Gastrocnemius medialis (tissue), 4 donors: ENCODE measurements around the gene DPF1. TPM values are rescaled to one million over a fixed set of nuclear protein-coding genes. Genes with fewer than 3 reads are reported as not detected.

Source experiments
- ATAC-seq, 2 donors: fragments of 150-250 bp; one replicate each; pipeline ENCODE4 v1.9.1; 2016
- DNase-seq, 2 donors: peaks; one replicate each; pipeline ENCODE4 v3.0.0-alpha.2; 2019
- H3K27ac ChIP-seq, 4 donors: fragments of 200-600 bp; sonication (generic); 1 replicate in 1 of 4; 2 replicates in 3 of 4; pipeline ENCODE4 v1.5.1; 2016 to 2018; ENCODE audit warnings: mild to moderate bottlenecking in 2 of 4, moderate library complexity in 1 of 4
- H3K27me3 ChIP-seq, 3 donors: fragments of 200-600 bp; sonication (generic) in 2 of 3; 1 replicate in 1 of 3; 2 replicates in 2 of 3; pipeline versions ENCODE4 v1.5.1 to v1.6.0; 2016 to 2019; ENCODE audit warnings: mild to moderate bottlenecking in 1 of 3, moderate library complexity in 1 of 3
- H3K36me3 ChIP-seq, 2 donors: fragments of 200-600 bp; sonication (generic) in 1 of 2; one replicate each; pipeline ENCODE4 v1.5.1; 2017 to 2018
- H3K4me1 ChIP-seq, 2 donors: fragments of 200-600 bp; sonication (generic) in 1 of 2; one replicate each; pipeline ENCODE4 v1.5.1; 2016 to 2017; ENCODE audit warnings: mild to moderate bottlenecking in 2 of 2
- H3K4me3 ChIP-seq, 4 donors: fragments of 200-600 bp; sonication (generic) in 3 of 4; 1 replicate in 1 of 4; 2 replicates in 3 of 4; pipeline ENCODE4 v1.5.1; 2016 to 2019; ENCODE audit warnings: mild to moderate bottlenecking in 2 of 4
- H3K9me3 ChIP-seq, 3 donors: fragments of 200-600 bp; sonication (generic) in 2 of 3; 1 replicate in 1 of 3; 2 replicates in 2 of 3; pipeline ENCODE4 v1.5.1; 2016 to 2019
- POLR2A ChIP-seq, 2 donors: fragments of 450-650 bp; IDR thresholded peaks; one replicate each; pipeline ENCODE4 v1.6.1; 2017; ENCODE audit warnings: antibody characterized with exemption in 2 of 2, mild to moderate bottlenecking in 2 of 2, moderate library complexity in 2 of 2
- in situ Hi-C, 4 donors: fragments of 200-750 bp; cut with MboI; loops; one replicate each; pipeline versions ENCODE4 v1.15.0 to v1.8.0; 2017; ENCODE audit warnings: low sequenced_read_pairs in 4 of 4
- intact Hi-C: fragments of 100-400 bp; cut with DNase I; formaldehyde crosslinking; loops from one replicate; pipeline ENCODE4 v1.15.1; 2023; ENCODE audit warnings: low total_unique reads
- total RNA-seq, 4 donors: library from RNA; depleted of rRNA; stranded (reverse); fragments of >200 nt; gene quantifications; one replicate each; pipeline versions ENCODE4 v1.1.0 to v1.2.3, GENCODE V29; 2016
- TF ChIP-seq, protein P1 (sequence below), 5 experiments: fragments of 450-650 bp in 3 of 5; fragments of 200-600 bp in 2 of 5; sonication (generic) in 2 of 5; IDR thresholded peaks in 4 of 5; conservative IDR thresholded peaks in 1 of 5; 1 replicate in 4 of 5; 2 replicates in 1 of 5; pipeline ENCODE4 v1.5.1; 2016 to 2019; ENCODE audit warnings: antibody characterized with exemption in 5 of 5, mild to moderate bottlenecking in 3 of 5, moderate library complexity in 3 of 5

DPF1 gene
- total RNA-seq, 4 donors from 2014 or later: not detected

- TF ChIP-seq POLR2A (IDR thresholded peaks at IDR 0.05): no peak
- TF ChIP-seq, protein P1, sequence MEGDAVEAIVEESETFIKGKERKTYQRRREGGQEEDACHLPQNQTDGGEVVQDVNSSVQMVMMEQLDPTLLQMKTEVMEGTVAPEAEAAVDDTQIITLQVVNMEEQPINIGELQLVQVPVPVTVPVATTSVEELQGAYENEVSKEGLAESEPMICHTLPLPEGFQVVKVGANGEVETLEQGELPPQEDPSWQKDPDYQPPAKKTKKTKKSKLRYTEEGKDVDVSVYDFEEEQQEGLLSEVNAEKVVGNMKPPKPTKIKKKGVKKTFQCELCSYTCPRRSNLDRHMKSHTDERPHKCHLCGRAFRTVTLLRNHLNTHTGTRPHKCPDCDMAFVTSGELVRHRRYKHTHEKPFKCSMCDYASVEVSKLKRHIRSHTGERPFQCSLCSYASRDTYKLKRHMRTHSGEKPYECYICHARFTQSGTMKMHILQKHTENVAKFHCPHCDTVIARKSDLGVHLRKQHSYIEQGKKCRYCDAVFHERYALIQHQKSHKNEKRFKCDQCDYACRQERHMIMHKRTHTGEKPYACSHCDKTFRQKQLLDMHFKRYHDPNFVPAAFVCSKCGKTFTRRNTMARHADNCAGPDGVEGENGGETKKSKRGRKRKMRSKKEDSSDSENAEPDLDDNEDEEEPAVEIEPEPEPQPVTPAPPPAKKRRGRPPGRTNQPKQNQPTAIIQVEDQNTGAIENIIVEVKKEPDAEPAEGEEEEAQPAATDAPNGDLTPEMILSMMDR (IDR thresholded peaks at IDR 0.05 in 4 of 5, conservative IDR thresholded peaks at IDR 0.05 in 1 of 5): no peak
- Histone ChIP-seq H3K9me3 (no peaks in the 10 kb centered on the region), H3K27me3 (no peaks in the 10 kb centered on the region), H3K36me3 (peaks cover 0 to 59% of the 10 kb centered on the region in 2 donors), H3K27ac (no peak overlapping the region), H3K4me1 (no peaks in the 10 kb centered on the region), H3K4me3 (no peak overlapping the region)
- intact Hi-C loops (no loop called here), in situ Hi-C loops (no loop called here)
- DNase-seq (no peak), ATAC-seq (no peak)
Measured at GRCh38 chr19:38203197-38203596, 20.8 kb downstream of the DPF1 start.

- DNase-seq (no peak), ATAC-seq (no peak)
- H3K36me3 ChIP-seq: peaks cover 0 to 59% of the 10 kb centered on the region in 2 donors
- no peaks in the 10 kb centered on the region for H3K9me3 ChIP-seq
- H3K4me1 ChIP-seq: no peaks in the 10 kb centered on the region
- no peak for TF ChIP-seq POLR2A (IDR thresholded peaks at IDR 0.05)
- TF ChIP-seq, protein P1 (IDR thresholded peaks at IDR 0.05 in 4 of 5, conservative IDR thresholded peaks at IDR 0.05 in 1 of 5): no peak
- intact Hi-C loops (no loop called here), in situ Hi-C loops (no loop called here)
- no peak overlapping the region for H3K4me3 ChIP-seq
- no peaks in the 10 kb centered on the region for H3K27me3 ChIP-seq
- H3K27ac ChIP-seq: no peak overlapping the region
Measured at GRCh38 chr19:38202504-38202903, 21.5 kb downstream of the DPF1 start.

GRCh38 chr19:38201731-38202130 lies 22.3 kb downstream of the DPF1 start:
- Histone ChIP-seq H3K4me1 (no peaks in the 10 kb centered on the region), H3K9me3 (no peaks in the 10 kb centered on the region), H3K27me3 (no peaks in the 10 kb centered on the region), H3K36me3 (peaks cover 0 to 56% of the 10 kb centered on the region in 2 donors), H3K27ac (no peak overlapping the region), H3K4me3 (no peak overlapping the region)
- intact Hi-C loops (no loop called here), in situ Hi-C loops (no loop called here)
- TF ChIP-seq, protein P1 (IDR thresholded peaks at IDR 0.05 in 4 of 5, conservative IDR thresholded peaks at IDR 0.05 in 1 of 5): no peak
- TF ChIP-seq POLR2A (IDR thresholded peaks at IDR 0.05): no peak
- no peak for ATAC-seq
- DNase-seq: no peak

DNA sequence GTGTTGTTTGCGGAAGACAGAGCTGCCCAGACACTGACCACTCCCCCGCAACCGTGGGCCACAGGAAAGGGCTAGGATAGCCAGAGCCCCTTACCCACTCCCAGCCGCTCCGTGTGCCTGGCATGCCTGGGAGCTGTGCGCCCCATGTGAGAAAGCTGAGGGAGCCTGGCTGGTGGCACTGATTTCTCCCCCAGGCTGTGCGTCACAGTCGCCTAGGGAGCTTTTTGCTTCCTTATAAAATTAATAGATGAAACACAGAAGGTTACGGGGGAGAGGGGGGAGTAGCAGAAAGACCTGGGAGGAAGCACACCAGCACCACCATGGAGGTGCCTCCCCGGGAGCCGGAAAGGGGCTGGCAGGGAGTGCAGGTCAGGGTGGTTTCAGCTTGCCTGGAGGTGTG lies 24.7 kb downstream of the DPF1 start:
- Histone ChIP-seq H3K27me3 (no peaks in the 10 kb centered on the region), H3K36me3 (peaks cover 0 to 39% of the 10 kb centered on the region in 2 donors), H3K4me1 (no peaks in the 10 kb centered on the region), H3K9me3 (no peaks in the 10 kb centered on the region), H3K4me3 (no peak overlapping the region), H3K27ac (no peak overlapping the region)
- in situ Hi-C loops (no loop called here), intact Hi-C loops (no loop called here)
- no peak for ATAC-seq
- no peak for DNase-seq
- TF ChIP-seq, protein P1 (IDR thresholded peaks at IDR 0.05 in 4 of 5, conservative IDR thresholded peaks at IDR 0.05 in 1 of 5): no peak
- TF ChIP-seq POLR2A (IDR thresholded peaks at IDR 0.05): no peak
